ENCODE results near the gene INSR. TPM values are rescaled to one million over a fixed set of nuclear protein-coding genes. Genes with fewer than 3 reads are reported as not detected.
"Not testable (repeated sequence)": the region's sequence is repeated elsewhere in the genome, so short reads cannot be mapped to it uniquely, and the experiment has no call there.

INSR gene
- total and polyA plus RNA-seq, 7 experiments from 2014 or later = 0.29 to 9.9 (median 2.7) TPM

GRCh38 chr19:7210359-7210758 is 83.9 kb downstream of the INSR start:
- H3K4me1 Mint-ChIP-seq = peaks cover 12 to 32% (median 20%) of the 10 kb centered on the region in 7 donors
- CTCF ChIA-PET = no interaction called here
- DNase-seq (no peak), ATAC-seq (no peak)
- Histone ChIP-seq H3K4me1 (ENCODE audit: control insufficient read depth in 2 of 2, insufficient read depth in 2 of 2, low read length in 2 of 2) (peaks cover 3 to 14% of the 10 kb centered on the region in 2 donors), H3K9me3 (ENCODE audit: control insufficient read depth in 2 of 3, low read length in 3 of 3) (no peaks in the 10 kb centered on the region), H3K27me3 (ENCODE audit: control insufficient read depth in 2 of 2, insufficient read depth in 2 of 2, low read length in 2 of 2) (no peaks in the 10 kb centered on the region), H3K27ac (ENCODE audit: low read depth, low read length) (no peak overlapping the region), H3K36me3 (ENCODE audit: control insufficient read depth in 2 of 3, insufficient read depth in 3 of 3, low read length in 3 of 3) (no peaks in the 10 kb centered on the region), H3K4me3 (ENCODE audit: low read length) (no peak overlapping the region)
- peaks cover 0 to 1% (median 0%) of the 10 kb centered on the region in 5 donors for H3K36me3 Mint-ChIP-seq
- no peak overlapping the region for H3K27ac Mint-ChIP-seq
- POLR2A ChIA-PET = interaction anchor here (1.0 kb wide), 1 partner anchor 65 kb away, joined by 3 read pairs; no protein-coding TSS in a partner anchor
- no peaks in the 10 kb centered on the region for H3K9me3 Mint-ChIP-seq
- H3K4me3 Mint-ChIP-seq = no peak overlapping the region
- no peaks in the 10 kb centered on the region for H3K27me3 Mint-ChIP-seq
- intact Hi-C loops (cut with micrococcal nuclease) = no loop called here

- Mint-ChIP-seq H3K27ac (peak overlapping the region in 2 of 9 donors; percentile 21 to 23), H3K4me1 (peaks cover 12 to 32% (median 19%) of the 10 kb centered on the region in 7 donors)
- ATAC-seq; POLR2A ChIA-PET; intact Hi-C loops (cut with micrococcal nuclease); H3K9me3 ChIP-seq (ENCODE audit: control insufficient read depth in 2 of 3, low read length in 3 of 3); H3K36me3 ChIP-seq (ENCODE audit: control insufficient read depth in 2 of 3, insufficient read depth in 3 of 3, low read length in 3 of 3); H3K9me3 Mint-ChIP-seq; DNase-seq; H3K4me3 ChIP-seq (ENCODE audit: low read length); H3K36me3 Mint-ChIP-seq; H3K27me3 Mint-ChIP-seq; H3K4me3 Mint-ChIP-seq; H3K27me3 ChIP-seq (ENCODE audit: control insufficient read depth in 2 of 2, insufficient read depth in 2 of 2, low read length in 2 of 2); H3K27ac ChIP-seq (ENCODE audit: low read depth, low read length): not testable (repeated sequence)
- H3K4me1 ChIP-seq (ENCODE audit: control insufficient read depth in 2 of 2, insufficient read depth in 2 of 2, low read length in 2 of 2) = peaks cover 3 to 14% of the 10 kb centered on the region in 2 donors
- CTCF ChIA-PET = interaction anchor here (1.0 kb wide), 1 partner anchor 25 kb away, joined by 3 read pairs; no protein-coding TSS in a partner anchor
Measured at GRCh38 chr19:7209597-7210325, 84.5 kb downstream of the INSR start.

GRCh38 chr19:7209036-7209435 is 85.2 kb downstream of the INSR start:
- DNase-seq; H3K27me3 Mint-ChIP-seq; H3K9me3 ChIP-seq (ENCODE audit: control insufficient read depth in 2 of 3, low read length in 3 of 3); intact Hi-C loops (cut with micrococcal nuclease); H3K4me3 Mint-ChIP-seq; POLR2A ChIA-PET; H3K36me3 Mint-ChIP-seq; H3K9me3 Mint-ChIP-seq; H3K27ac ChIP-seq (ENCODE audit: low read depth, low read length); H3K36me3 ChIP-seq (ENCODE audit: control insufficient read depth in 2 of 3, insufficient read depth in 3 of 3, low read length in 3 of 3); H3K27me3 ChIP-seq (ENCODE audit: control insufficient read depth in 2 of 2, insufficient read depth in 2 of 2, low read length in 2 of 2); H3K4me3 ChIP-seq (ENCODE audit: low read length); ATAC-seq: not testable (repeated sequence)
- Mint-ChIP-seq H3K4me1 (peaks cover 12 to 32% (median 19%) of the 10 kb centered on the region in 7 donors), H3K27ac (peak overlapping the region in 2 of 9 donors; percentile 8 to 59)
- peaks cover 3 to 14% of the 10 kb centered on the region in 2 donors for H3K4me1 ChIP-seq (ENCODE audit: control insufficient read depth in 2 of 2, insufficient read depth in 2 of 2, low read length in 2 of 2)
- CTCF ChIA-PET = interaction anchor here (1.0 kb wide), 1 partner anchor 24 kb away, joined by 3 read pairs; no protein-coding TSS in a partner anchor

GRCh38 chr19:7203332-7203731 is 90.9 kb downstream of the INSR start:
- Histone ChIP-seq H3K27ac (ENCODE audit: low read depth, low read length) (no peak overlapping the region), H3K4me3 (ENCODE audit: low read length) (no peak overlapping the region), H3K4me1 (ENCODE audit: control insufficient read depth in 2 of 2, insufficient read depth in 2 of 2, low read length in 2 of 2) (peaks cover 3 to 19% of the 10 kb centered on the region in 2 donors), H3K27me3 (ENCODE audit: control insufficient read depth in 2 of 2, insufficient read depth in 2 of 2, low read length in 2 of 2) (no peaks in the 10 kb centered on the region), H3K36me3 (ENCODE audit: control insufficient read depth in 2 of 3, insufficient read depth in 3 of 3, low read length in 3 of 3) (no peaks in the 10 kb centered on the region), H3K9me3 (ENCODE audit: control insufficient read depth in 2 of 3, low read length in 3 of 3) (no peaks in the 10 kb centered on the region)
- ATAC-seq (no peak), DNase-seq (no peak)
- no peak overlapping the region for H3K4me3 Mint-ChIP-seq
- POLR2A ChIA-PET = no interaction called here
- H3K36me3 Mint-ChIP-seq = peaks cover 0 to 1% (median 0%) of the 10 kb centered on the region in 5 donors
- no peaks in the 10 kb centered on the region for H3K9me3 Mint-ChIP-seq
- peaks cover 12 to 24% (median 20%) of the 10 kb centered on the region in 7 donors for H3K4me1 Mint-ChIP-seq
- CTCF ChIA-PET = no interaction called here
- intact Hi-C loops (cut with micrococcal nuclease) = no loop called here
- H3K27me3 Mint-ChIP-seq = peaks cover 0 to 20% (median 0%) of the 10 kb centered on the region in 5 donors
- H3K27ac Mint-ChIP-seq = no peak overlapping the region

GRCh38 chr19:7202888-7203287 is 91.3 kb downstream of the INSR start:
- peaks cover 0 to 1% (median 0%) of the 10 kb centered on the region in 5 donors for H3K36me3 Mint-ChIP-seq
- peaks cover 7 to 20% (median 16%) of the 10 kb centered on the region in 7 donors for H3K4me1 Mint-ChIP-seq
- Histone ChIP-seq H3K9me3 (ENCODE audit: control insufficient read depth in 2 of 3, low read length in 3 of 3) (no peaks in the 10 kb centered on the region), H3K36me3 (ENCODE audit: control insufficient read depth in 2 of 3, insufficient read depth in 3 of 3, low read length in 3 of 3) (no peaks in the 10 kb centered on the region), H3K27me3 (ENCODE audit: control insufficient read depth in 2 of 2, insufficient read depth in 2 of 2, low read length in 2 of 2) (no peaks in the 10 kb centered on the region), H3K4me1 (ENCODE audit: control insufficient read depth in 2 of 2, insufficient read depth in 2 of 2, low read length in 2 of 2) (peaks cover 3 to 15% of the 10 kb centered on the region in 2 donors), H3K4me3 (ENCODE audit: low read length) (no peak overlapping the region), H3K27ac (ENCODE audit: low read depth, low read length) (no peak overlapping the region)
- peaks cover 0 to under 1% (median 0%) of the 10 kb centered on the region in 11 donors for H3K9me3 Mint-ChIP-seq
- peaks cover 0 to 20% (median 0%) of the 10 kb centered on the region in 5 donors for H3K27me3 Mint-ChIP-seq
- intact Hi-C loops (cut with micrococcal nuclease) = no loop called here
- no peak for DNase-seq
- H3K27ac Mint-ChIP-seq = no peak overlapping the region
- no peak for ATAC-seq
- no peak overlapping the region for H3K4me3 Mint-ChIP-seq
- ChIA-PET CTCF (no interaction called here), POLR2A (interaction anchor here (0.7 kb wide), 1 partner anchor 28 kb away, joined by 5 read pairs; no protein-coding TSS in a partner anchor)

- H3K27me3 ChIP-seq (ENCODE audit: control insufficient read depth in 2 of 2, insufficient read depth in 2 of 2, low read length in 2 of 2) = no peaks in the 10 kb centered on the region
- no peaks in the 10 kb centered on the region for H3K9me3 ChIP-seq (ENCODE audit: control insufficient read depth in 2 of 3, low read length in 3 of 3)
- no peaks in the 10 kb centered on the region for H3K36me3 ChIP-seq (ENCODE audit: control insufficient read depth in 2 of 3, insufficient read depth in 3 of 3, low read length in 3 of 3)
- Mint-ChIP-seq H3K36me3 (peaks cover 0 to 7% (median 0%) of the 10 kb centered on the region in 5 donors), H3K27ac (no peak overlapping the region), H3K4me1 (peaks cover 0 to 16% (median 11%) of the 10 kb centered on the region in 7 donors), H3K27me3 (peaks cover 0 to 32% (median 0%) of the 10 kb centered on the region in 5 donors), H3K4me3 (no peak overlapping the region), H3K9me3 (peaks cover 0 to 9% (median 0%) of the 10 kb centered on the region in 11 donors)
- no peak overlapping the region for H3K27ac ChIP-seq (ENCODE audit: low read depth, low read length)
- no peak overlapping the region for H3K4me3 ChIP-seq (ENCODE audit: low read length)
- H3K4me1 ChIP-seq (ENCODE audit: control insufficient read depth in 2 of 2, insufficient read depth in 2 of 2, low read length in 2 of 2) = peaks cover 12 to 15% of the 10 kb centered on the region in 2 donors
- CTCF ChIA-PET = no interaction called here
- POLR2A ChIA-PET = interaction anchor here (0.6 to 0.7 kb wide), 2 partner anchors 265 to 524 kb away, joined by 3 read pairs; no protein-coding TSS in a partner anchor
- intact Hi-C loops (cut with micrococcal nuclease) = no loop called here
- DNase-seq (no peak), ATAC-seq (no peak)
Measured at GRCh38 chr19:7200736-7201135, 93.5 kb downstream of the INSR start.

All from naive thymus-derived CD4-positive, alpha-beta T cell (primary cell).